Measurements from ENCODE around the gene RIPK4. TPM values are rescaled to one million over a fixed set of nuclear protein-coding genes. Genes with fewer than 3 reads are reported as not detected.
"Not testable (repeated sequence)": the region's sequence is repeated elsewhere in the genome, so short reads cannot be mapped to it uniquely, and the experiment has no call there.

Gene RIPK4
- total RNA-seq, 1 donor from 2014 or later, result 9.4 TPM

DNA sequence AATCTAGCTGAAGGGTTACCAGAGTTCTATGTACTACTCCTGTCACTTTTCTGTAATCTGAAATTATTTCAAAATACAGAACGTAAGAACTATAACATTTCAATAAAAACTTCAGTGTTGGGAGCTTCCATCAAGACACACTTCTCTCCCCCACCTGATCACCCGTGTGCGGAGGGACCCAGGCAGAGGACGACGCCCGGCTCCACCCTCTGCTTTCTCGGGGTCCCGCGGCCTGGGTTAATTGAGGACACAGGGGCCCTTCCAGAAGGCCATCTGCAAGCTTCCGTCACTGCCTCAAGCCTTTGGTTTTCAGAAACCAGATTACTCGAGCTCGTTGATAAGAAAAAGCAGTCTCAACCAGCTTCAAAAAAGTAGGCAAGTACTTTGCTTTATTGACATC, 27.8 kb downstream of the RIPK4 start:
- DNase-seq (ENCODE audit: low spot score), result no peak

DNA sequence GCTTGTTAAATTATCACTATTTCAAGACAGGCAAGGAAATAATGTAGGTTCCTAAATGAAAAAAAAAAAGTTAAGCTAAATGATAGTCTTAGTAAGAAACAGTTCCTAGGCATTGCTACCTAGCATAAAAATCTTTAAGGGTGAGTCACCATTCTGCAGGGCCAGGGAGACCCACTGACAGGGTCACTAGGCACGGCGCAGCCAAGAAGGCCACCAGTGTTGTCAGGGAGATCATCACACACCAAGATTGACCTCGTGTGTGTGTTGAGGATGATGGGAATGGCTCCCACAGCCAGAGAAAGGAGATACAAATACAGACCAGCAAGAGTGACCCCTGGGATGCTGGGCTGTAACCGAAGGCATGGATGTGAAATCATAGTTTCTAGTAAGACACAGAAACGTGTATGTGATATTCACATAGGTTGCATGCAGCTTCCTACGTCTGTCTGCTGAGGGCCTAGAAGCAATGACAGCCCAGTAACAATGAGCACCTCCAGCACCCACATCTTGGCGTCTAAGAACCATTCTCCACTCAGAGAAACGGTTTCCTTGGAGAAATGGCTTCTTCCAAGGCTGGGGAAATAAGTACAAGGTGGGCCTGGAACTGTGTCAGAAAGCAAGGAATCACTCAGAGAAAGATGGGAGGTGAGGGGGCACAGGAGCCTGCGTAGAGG, 29.1 kb downstream of the RIPK4 start:
- no peak for DNase-seq (ENCODE audit: low spot score)

DNA sequence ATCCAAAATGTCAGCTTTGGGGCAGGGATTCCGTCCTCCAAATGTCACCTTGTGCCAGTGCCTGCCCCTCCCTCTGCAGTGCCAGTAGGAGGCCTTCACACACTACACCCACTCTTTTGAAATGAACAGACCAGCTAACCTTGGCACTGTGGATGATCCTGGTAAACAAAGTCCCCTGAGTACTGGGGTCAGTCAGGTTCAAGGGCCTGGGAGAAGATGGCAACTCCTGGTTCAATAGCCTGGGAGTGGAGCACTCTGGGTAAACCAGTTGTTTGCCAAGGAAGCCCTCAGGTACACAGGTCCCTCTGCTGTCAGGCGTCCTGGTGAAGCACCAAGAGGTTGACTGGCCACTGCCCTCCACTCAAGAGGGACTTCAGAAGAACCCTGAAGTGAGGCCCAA, 30.4 kb downstream of the RIPK4 start:
- DNase-seq (ENCODE audit: low spot score), result no peak

GRCh38 chr21:41733951-41734689, 32.7 kb downstream of the RIPK4 start:
- DNase-seq (ENCODE audit: low spot score), result no peak

DNA sequence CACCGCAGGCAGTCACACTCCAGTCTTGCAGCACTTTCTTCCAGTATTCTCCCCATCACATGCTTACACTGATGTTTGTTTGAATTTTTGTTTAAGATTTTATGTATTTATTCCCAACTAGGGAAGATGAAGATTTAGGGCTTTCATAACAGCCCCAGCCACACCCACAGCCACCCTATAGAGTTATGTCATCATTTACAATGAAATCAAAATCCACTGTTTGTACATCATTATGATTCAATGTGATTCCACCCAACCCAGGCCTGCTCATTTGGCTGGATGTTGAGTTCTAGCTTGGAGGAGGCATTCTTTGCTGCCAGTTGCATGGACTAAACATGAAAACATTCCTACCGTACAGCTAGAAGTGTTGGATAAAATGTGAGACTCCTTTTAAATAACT, 35.8 kb downstream of the RIPK4 start:
- no peak for DNase-seq (ENCODE audit: low spot score)

DNA sequence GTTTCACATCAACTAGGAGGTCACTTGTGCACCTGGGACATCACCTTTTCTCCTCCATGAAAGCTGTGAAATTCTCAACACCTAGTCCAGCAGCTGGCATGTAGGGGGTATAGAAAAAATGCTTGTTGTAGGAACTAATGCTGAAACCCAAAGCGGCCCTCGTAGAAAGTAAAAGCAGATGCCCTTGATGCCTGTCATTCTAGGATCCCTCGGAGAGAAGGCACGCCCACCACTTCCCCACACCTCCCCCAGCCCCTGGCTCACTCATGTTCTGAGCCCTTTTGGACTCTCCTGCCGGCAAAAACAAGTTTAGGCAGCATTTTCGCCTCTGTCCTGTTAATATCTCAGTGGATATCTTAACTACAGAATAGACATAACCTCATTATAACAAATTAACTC, 36.5 kb downstream of the RIPK4 start:
- no peak for DNase-seq (ENCODE audit: low spot score)

DNA sequence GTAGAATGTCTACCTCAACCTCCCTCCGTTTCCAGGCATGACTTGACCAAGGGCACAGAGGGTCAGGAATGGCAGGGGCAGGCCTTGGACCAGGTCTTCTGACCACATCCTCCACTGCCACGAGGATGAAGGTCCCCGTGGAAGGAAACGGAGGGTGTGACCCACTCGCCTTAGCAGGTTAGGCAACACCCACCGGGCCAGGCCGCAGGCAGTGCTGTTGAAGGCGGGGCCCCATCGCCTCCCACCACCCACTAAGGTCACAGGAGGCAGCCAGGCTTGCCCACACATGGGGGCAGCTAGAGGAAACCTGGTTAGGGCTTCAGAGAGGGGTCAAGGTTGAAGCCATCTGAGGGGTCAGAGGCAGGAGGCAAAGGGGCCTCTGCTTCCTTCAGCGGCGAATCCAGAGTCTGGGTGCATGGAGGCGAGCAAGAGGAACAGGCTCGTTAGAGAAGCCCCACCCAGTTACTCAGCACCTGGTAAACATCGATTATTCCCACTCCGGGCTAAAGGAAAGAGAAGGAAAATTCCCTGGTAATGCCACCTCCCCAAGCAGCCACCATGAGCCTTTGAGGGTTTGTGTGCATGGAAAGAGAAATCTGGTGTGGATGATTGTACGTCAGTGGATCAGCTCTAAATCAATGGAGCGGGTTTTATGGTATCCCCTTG, 37.0 kb downstream of the RIPK4 start:
- DNase-seq (ENCODE audit: low spot score), result no peak

GRCh38 chr21:41727784-41728763, 38.8 kb downstream of the RIPK4 start:
- DNase-seq (ENCODE audit: low spot score), result no peak

- DNase-seq (ENCODE audit: low spot score), result peak; percentile 63
Measured at GRCh38 chr21:41726970-41727783, 39.7 kb downstream of the RIPK4 start.

- DNase-seq (ENCODE audit: low spot score), result no peak
Measured at GRCh38 chr21:41726630-41726969, 40.3 kb downstream of the RIPK4 start.

DNA sequence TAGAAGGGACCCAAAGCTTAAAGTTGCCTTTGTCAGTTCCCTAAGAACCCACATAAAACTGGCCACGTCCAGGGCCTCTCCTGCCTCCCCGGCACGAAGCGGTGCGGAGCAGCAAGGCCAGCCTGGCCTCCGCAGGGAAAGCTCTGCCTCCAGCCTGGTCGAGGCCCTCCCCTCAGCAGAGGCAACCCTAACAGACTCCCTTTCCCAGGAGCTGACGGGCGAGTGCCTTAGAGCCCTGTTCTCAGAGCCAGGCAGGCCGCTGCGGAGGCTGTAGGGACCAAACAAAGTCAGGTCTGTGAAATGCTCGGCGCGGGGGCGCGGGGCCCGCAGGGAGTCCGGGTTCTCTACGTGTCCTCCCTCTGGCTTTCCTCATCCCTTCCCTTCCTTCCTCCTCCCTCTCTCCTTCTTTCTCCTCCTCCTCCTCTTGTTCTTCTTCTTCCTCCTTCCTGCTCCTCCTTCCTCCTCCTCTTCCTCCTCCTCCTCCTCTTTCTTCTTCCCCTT, 40.7 kb downstream of the RIPK4 start:
- peak; percentile 35 for DNase-seq (ENCODE audit: low spot score)

GRCh38 chr21:41725421-41726031, 41.3 kb downstream of the RIPK4 start:
- DNase-seq (ENCODE audit: low spot score), result no peak

DNA sequence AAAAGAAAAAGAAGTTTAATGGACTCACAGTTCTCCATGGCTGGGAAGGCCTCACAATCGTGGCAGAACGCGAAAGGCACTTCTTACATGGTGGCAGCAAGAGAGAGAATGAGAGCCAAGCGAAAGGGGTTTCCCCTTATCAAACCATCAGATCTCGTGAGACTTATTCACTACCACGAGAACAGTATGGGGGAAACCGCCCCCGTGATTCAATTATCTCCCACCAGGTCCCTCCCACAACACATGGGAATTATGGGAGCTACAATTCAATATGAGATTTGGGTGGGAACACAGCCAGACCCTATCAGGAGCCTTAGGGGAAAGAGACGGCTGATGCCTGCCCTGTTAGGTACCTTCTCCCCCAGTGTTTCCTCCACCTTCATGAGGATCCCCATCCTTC, 43.0 kb downstream of the RIPK4 start:
- not testable (repeated sequence) for DNase-seq (ENCODE audit: low spot score)

GRCh38 chr21:41722052-41723018, 44.5 kb downstream of the RIPK4 start:
- DNase-seq (ENCODE audit: low spot score), result no peak

- DNase-seq (ENCODE audit: low spot score), result no peak
Measured at GRCh38 chr21:41720250-41720649, 46.6 kb downstream of the RIPK4 start.

- DNase-seq (ENCODE audit: low spot score), result no peak
Measured at GRCh38 chr21:41719691-41720090, 47.2 kb downstream of the RIPK4 start.

DNA sequence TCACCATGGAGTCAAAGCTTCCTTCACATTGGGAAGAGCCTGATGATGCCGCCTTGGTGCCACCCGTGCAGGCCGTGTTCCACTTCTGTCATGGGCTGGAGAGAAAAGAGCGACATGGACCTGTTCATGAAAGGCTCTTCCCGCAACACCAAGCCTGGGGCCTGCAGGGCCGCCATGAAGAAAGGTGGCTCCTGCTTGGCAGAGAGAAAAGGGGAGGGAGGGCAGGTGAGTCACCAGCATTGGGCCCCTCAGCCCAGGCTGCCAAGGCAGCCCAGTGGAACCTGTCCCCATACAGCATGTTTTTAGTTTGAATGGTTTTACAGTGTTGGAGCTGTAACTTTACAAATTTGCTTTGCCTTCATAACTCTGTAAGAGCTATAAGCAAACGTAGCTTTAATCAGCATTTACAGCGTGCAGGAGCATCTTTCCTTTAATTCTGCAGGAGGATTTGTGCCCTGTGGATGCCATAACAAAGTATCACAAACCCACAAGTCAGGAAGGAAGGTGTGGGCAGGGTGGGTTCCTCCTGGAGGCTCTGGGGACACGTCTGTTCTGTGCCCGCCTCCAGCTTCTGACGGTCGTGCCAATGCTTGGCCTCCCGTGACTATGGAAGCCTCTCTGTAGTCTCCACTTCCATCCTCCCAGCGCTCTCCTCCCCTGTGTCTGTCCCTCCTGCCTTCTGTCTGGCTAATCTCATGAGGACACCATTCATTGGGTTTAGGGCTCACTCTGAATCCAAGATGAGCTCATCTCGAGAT, 49.1 kb downstream of the RIPK4 start:
- DNase-seq (ENCODE audit: low spot score), result no peak

DNA sequence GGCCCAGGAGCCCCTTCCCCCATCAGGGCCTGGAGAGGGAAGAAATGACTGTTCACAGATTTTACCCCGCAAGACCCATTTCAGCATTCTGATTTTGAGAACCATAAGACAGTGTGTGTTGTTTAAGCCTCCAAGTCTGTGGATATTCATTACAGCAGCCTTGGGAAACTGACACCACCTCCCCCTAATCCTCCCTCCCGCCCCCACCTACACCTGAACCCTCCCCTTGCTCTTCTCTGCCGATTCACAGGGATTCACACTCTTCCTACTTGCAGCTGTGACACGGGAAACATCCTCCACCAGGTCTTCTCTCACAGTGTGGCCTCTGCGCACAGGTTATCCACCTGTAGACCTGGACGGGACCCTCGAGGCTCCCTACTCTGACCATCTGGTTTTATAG, 50.1 kb downstream of the RIPK4 start:
- DNase-seq (ENCODE audit: low spot score), result no peak

Measured in umbilical cord (tissue), 2 donors.